K562 (cell line): Measurements from ENCODE around the gene POLRMT. TPM values are rescaled to one million over a fixed set of nuclear protein-coding genes. Genes with fewer than 3 reads are reported as not detected.

Experiments
- ATAC-seq: fragments of 200-7000 bp; cut with Tn5 transposase; 3 replicates; pipeline ENCODE4 v1.9.1; 2020; ENCODE audit warnings: moderate library complexity
- BruUV-seq: library from RNA; stranded (reverse); fragments of 400-500 nt; replicated peaks from 2 replicates; lab custom pipeline; 2021; lab: Mats Ljungman, UMichigan
- CTCF ChIA-PET: fragments of 300-600 bp; formaldehyde crosslinking; extraction: SDS; loops from one replicate; lab custom pipeline; 2021; ENCODE audit warnings: low intra/inter-chr PET ratio; lab: Yijun Ruan, JAX
- POLR2A ChIA-PET: fragments of 300-600, 350-650 bp; sonication (Branson Sonifier 250); formaldehyde crosslinking; extraction: SDS; loops from one replicate; lab custom pipeline; 2021; ENCODE audit warnings: antibody characterized with exemption, inconsistent platforms; lab: Yijun Ruan, JAX
- DNase-seq, 4 experiments: peaks; one replicate each; pipeline versions ENCODE4 v3.0.0 to v3.0.0-alpha.2; 2011 to 2018; ENCODE audit warnings: low spot score in 3 of 4, mixed read lengths in 3 of 4; ENCODE audit errors: extremely low read depth in 1 of 4
- FAIRE-seq: peaks from 2 replicates; lab custom pipeline; 2011; peaks lifted over from hg19 to GRCh38; lab: Jason Lieb, UNC
- H2AFZ ChIP-seq: 2 replicates; pipeline ENCODE4 v1.6.0; 2011; ENCODE audit warnings: low read depth, low read length, control low read depth, inconsistent platforms
- H3K27ac ChIP-seq: fragments of 200-600 bp; 3 replicates; pipeline ENCODE4 v1.8.0; 2011; ENCODE audit warnings: low read depth, mild to moderate bottlenecking, control low read depth, inconsistent platforms, low read length, moderate library complexity, mixed read lengths; ENCODE audit errors: extremely low read depth
- H3K27me3 ChIP-seq, 2 experiments: fragments of 300-600 bp in 1 of 2; 2 replicates in 1 of 2; 3 replicates in 1 of 2; pipeline versions ENCODE4 v1.6.0 to v1.8.0; 2011; ENCODE audit warnings: inconsistent platforms in 2 of 2, low read length in 2 of 2, mild to moderate bottlenecking in 1 of 2, mixed read lengths in 1 of 2, moderate library complexity in 1 of 2; ENCODE audit not compliant: control insufficient read depth in 2 of 2, insufficient read depth in 2 of 2
- H3K36me3 ChIP-seq: fragments of 300-600 bp; 3 replicates; pipeline ENCODE4 v1.8.0; 2011; ENCODE audit warnings: mild to moderate bottlenecking, low read length, inconsistent platforms; ENCODE audit not compliant: control insufficient read depth, insufficient read depth
- H3K4me1 ChIP-seq, 2 experiments: fragments of 200-600 bp in 1 of 2; replicated peaks in 1 of 2; 2 replicates in 1 of 2; 3 replicates in 1 of 2; pipeline versions ENCODE4 v1.5.1 to v1.8.0; 2011; ENCODE audit warnings: inconsistent platforms in 2 of 2, low read length in 2 of 2, mild to moderate bottlenecking in 1 of 2, mixed read lengths in 1 of 2, moderate library complexity in 1 of 2; ENCODE audit not compliant: control insufficient read depth in 2 of 2, insufficient read depth in 2 of 2
- H3K4me2 ChIP-seq: 2 replicates; pipeline ENCODE4 v1.6.1; 2011; ENCODE audit warnings: low read length, control low read depth, inconsistent platforms, mixed read lengths; ENCODE audit not compliant: insufficient read depth
- H3K4me3 ChIP-seq: fragments of 200-600 bp; sonication (generic), shearing (Covaris generic); 2 replicates; pipeline ENCODE4 v1.5.1; 2016; ENCODE audit warnings: control low read depth, inconsistent platforms
- H3K79me2 ChIP-seq: fragments of 200-600 bp; 3 replicates; pipeline ENCODE4 v1.8.0; 2011; ENCODE audit warnings: low read length, inconsistent platforms; ENCODE audit not compliant: control insufficient read depth, insufficient read depth
- H3K9ac ChIP-seq, 2 experiments: 2 replicates each; pipeline versions ENCODE4 v1.6.0 to v1.6.1; 2011; ENCODE audit warnings: low read depth in 2 of 2, low read length in 2 of 2, control low read depth in 1 of 2, inconsistent platforms in 1 of 2, mild to moderate bottlenecking in 1 of 2, mixed read lengths in 1 of 2; ENCODE audit not compliant: insufficient read depth in 1 of 2
- H3K9me1 ChIP-seq: one replicate; pipeline ENCODE4 v1.6.0; 2011; ENCODE audit warnings: inconsistent platforms, mild to moderate bottlenecking, low read length, moderate library complexity; ENCODE audit not compliant: control insufficient read depth, insufficient read depth
- H3K9me3 ChIP-seq: replicated peaks from 2 replicates; pipeline ENCODE4 v1.5.1; 2011; ENCODE audit warnings: low read depth, low read length, inconsistent platforms; ENCODE audit not compliant: control insufficient read depth, insufficient read depth
- H4K20me1 ChIP-seq: replicated peaks from 2 replicates; pipeline ENCODE4 v1.6.1; 2011; ENCODE audit warnings: low read length, inconsistent platforms, mixed read lengths; ENCODE audit not compliant: control insufficient read depth, insufficient read depth
- E2F6 ChIP-seq, 2 experiments: IDR thresholded peaks; 2 replicates each; pipeline ENCODE4 v1.6.1; 2011; ENCODE audit warnings: borderline replicate concordance in 1 of 2, control low read depth in 1 of 2, low read depth in 1 of 2, low read length in 1 of 2, mild to moderate bottlenecking in 1 of 2, mixed read lengths in 1 of 2, moderate library complexity in 1 of 2; ENCODE audit not compliant: insufficient read depth in 1 of 2, insufficient read length in 1 of 2, poor library complexity in 1 of 2, severe bottlenecking in 1 of 2; ENCODE audit errors: extremely low read depth in 1 of 2
- HMBOX1 ChIP-seq: sonication (generic); IDR thresholded peaks from 2 replicates; pipeline ENCODE4 v1.6.1; 2016
- POLR2G ChIP-seq: fragments of 200-400 bp; formaldehyde crosslinking; IDR thresholded peaks from 2 replicates; pipeline ENCODE4 v1.6.1; 2017; ENCODE audit warnings: low read depth, mild to moderate bottlenecking, antibody characterized with exemption, low read length, moderate library complexity
- POLR2H ChIP-seq: IDR thresholded peaks from 2 replicates; pipeline ENCODE4 v1.6.1; 2016; ENCODE audit warnings: missing genetic modification characterization, low read depth, mild to moderate bottlenecking, control low read depth, missing compliant biosample characterization, moderate library complexity
- RBBP5 ChIP-seq: fragments of 200-600 bp; sonication (generic); IDR thresholded peaks from 2 replicates; pipeline ENCODE4 v1.6.1; 2012; ENCODE audit warnings: borderline replicate concordance, mild to moderate bottlenecking, low read length, control low read depth, inconsistent platforms; ENCODE audit not compliant: insufficient read depth, poor library complexity, severe bottlenecking
- RNF219 ChIP-seq: fragments of 250-450 bp; sonication (Bioruptor Pico); IDR thresholded peaks from 2 replicates; pipeline ENCODE4 v1.5.0; 2022; ENCODE audit warnings: mild to moderate bottlenecking
- WGBS: fragments of 100-300 bp; shearing (Covaris generic); methylation state at CpG from one replicate; pipeline ENCODE4 v1.1.6; 2016; ENCODE audit warnings: low coverage, mixed read lengths; ENCODE audit not compliant: insufficient coverage; ENCODE audit errors: missing lambda C conversion rate; 5-methylcytosine and 5-hydroxymethylcytosine counted together
- in situ Hi-C: fragments of 300-500 bp; cut with MboI; formaldehyde crosslinking; loops from 4 replicates; pipeline ENCODE4 v1.15.0; 2018; ENCODE audit warnings: inconsistent platforms, mixed read lengths
- intact Hi-C: fragments of 100-400 bp; cut with micrococcal nuclease; formaldehyde crosslinking; loops from 2 replicates; pipeline ENCODE4 v1.14.2; 2022
- polyA plus RNA-seq, 8 experiments: library from polyadenylated mRNA; depleted of rRNA in 4 of 8; stranded (reverse) in 5 of 8; unstranded in 3 of 8; fragments of >200 nt; fragmentation: Nextera tagmentation in 2 of 8; fragmentation: Illumina TruSeq in 1 of 8; extraction: Ambion mirVana in 2 of 8; extraction: Trizol in 1 of 8; gene quantifications; 2 replicates each; pipeline versions ENCODE4 v1.2.1 to v1.2.3, GENCODE V29; 2011 to 2014; ENCODE audit warnings: inconsistent platforms in 1 of 8, missing spikeins in 1 of 8
- total RNA-seq, 7 experiments: library from RNA; depleted of rRNA in 6 of 7; stranded (reverse); fragments of >200 nt in 6 of 7; fragmentation: Illumina TruSeq in 2 of 7; extraction: Trizol in 2 of 7; gene quantifications; 2 replicates each; pipeline versions ENCODE4 v1.2.1 to v1.2.3, GENCODE V29; 2011 to 2021; ENCODE audit warnings: low replicate concordance in 1 of 7
- TF ChIP-seq, protein P1 (sequence below): sonication (generic); formaldehyde crosslinking; IDR thresholded peaks from 2 replicates; pipeline ENCODE4 v1.8.1; 2023; ENCODE audit warnings: mild to moderate bottlenecking, missing genetic modification reagents

The POLRMT gene
- total and polyA plus RNA-seq, 9 of the 15 experiments (the other 6 are each of a cell fraction or from before 2014, with no cell fraction given): 30.3 to 144 (median 68.0) TPM

GRCh38 chr19:616062-616700 lies 17.2 kb downstream of the POLRMT start:
- WGBS: 100% methylated on average over 7 of the region's 97 CpGs

More at GRCh38 chr19:616062-616700, 17.2 kb downstream of the POLRMT start:
- H2AFZ ChIP-seq: no peak overlapping the region
- H3K9me3 ChIP-seq: no peaks in the 10 kb centered on the region; the same call in 1 of the 2 replicates
- H3K9ac ChIP-seq: no peak overlapping the region
- POLR2A ChIA-PET: no interaction called here
- DNase-seq (no peak), ATAC-seq (no peak), FAIRE-seq (no peak)
- intact Hi-C loops (no loop called here), in situ Hi-C loops (no loop called here)
- peaks cover 66% of the 10 kb centered on the region; the same call in 2 of the 3 replicates for H3K36me3 ChIP-seq
- H3K4me1 ChIP-seq: peaks cover 4 to 22% of the 10 kb centered on the region in 2 experiments
- H3K27me3 ChIP-seq: no peaks in the 10 kb centered on the region
- no peak overlapping the region for H3K4me2 ChIP-seq
- BruUV-seq: no TSS peak
- no peak overlapping the region for H3K27ac ChIP-seq
- H3K4me3 ChIP-seq: no peak overlapping the region
- no peaks in the 10 kb centered on the region for H3K9me1 ChIP-seq
- no peaks in the 10 kb centered on the region for H4K20me1 ChIP-seq
- TF ChIP-seq HMBOX1 (no peak), RBBP5 (no peak), POLR2H (tag) (no peak), E2F6 (IDR thresholded peaks at IDR 0.05; ENCODE audit: borderline replicate concordance in 1 of 2, extremely low read depth in 1 of 2, insufficient read depth in 1 of 2, insufficient read length in 1 of 2, low read depth in 1 of 2, low read length in 1 of 2, poor library complexity in 1 of 2, severe bottlenecking in 1 of 2) (no peak), RNF219 (CRISPR knock-in tag) (no peak), POLR2G (peak; percentile 37; the same call in 1 of the 2 replicates)
- TF ChIP-seq, protein P1, sequence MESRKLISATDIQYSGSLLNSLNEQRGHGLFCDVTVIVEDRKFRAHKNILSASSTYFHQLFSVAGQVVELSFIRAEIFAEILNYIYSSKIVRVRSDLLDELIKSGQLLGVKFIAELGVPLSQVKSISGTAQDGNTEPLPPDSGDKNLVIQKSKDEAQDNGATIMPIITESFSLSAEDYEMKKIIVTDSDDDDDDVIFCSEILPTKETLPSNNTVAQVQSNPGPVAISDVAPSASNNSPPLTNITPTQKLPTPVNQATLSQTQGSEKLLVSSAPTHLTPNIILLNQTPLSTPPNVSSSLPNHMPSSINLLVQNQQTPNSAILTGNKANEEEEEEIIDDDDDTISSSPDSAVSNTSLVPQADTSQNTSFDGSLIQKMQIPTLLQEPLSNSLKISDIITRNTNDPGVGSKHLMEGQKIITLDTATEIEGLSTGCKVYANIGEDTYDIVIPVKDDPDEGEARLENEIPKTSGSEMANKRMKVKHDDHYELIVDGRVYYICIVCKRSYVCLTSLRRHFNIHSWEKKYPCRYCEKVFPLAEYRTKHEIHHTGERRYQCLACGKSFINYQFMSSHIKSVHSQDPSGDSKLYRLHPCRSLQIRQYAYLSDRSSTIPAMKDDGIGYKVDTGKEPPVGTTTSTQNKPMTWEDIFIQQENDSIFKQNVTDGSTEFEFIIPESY (CRISPR knock-in tag): peak; percentile 37; the same call in 1 of the 2 replicates
- no peaks in the 10 kb centered on the region for H3K79me2 ChIP-seq
- CTCF ChIA-PET: no interaction called here
